ENCODE measurements around the gene CNPY1. TPM values are rescaled to one million over a fixed set of nuclear protein-coding genes. Genes with fewer than 3 reads are reported as not detected.
"Not testable (repeated sequence)": the region's sequence is repeated elsewhere in the genome, so short reads cannot be mapped to it uniquely, and the experiment has no call there.

Gene CNPY1
- not detected for total RNA-seq

DNA sequence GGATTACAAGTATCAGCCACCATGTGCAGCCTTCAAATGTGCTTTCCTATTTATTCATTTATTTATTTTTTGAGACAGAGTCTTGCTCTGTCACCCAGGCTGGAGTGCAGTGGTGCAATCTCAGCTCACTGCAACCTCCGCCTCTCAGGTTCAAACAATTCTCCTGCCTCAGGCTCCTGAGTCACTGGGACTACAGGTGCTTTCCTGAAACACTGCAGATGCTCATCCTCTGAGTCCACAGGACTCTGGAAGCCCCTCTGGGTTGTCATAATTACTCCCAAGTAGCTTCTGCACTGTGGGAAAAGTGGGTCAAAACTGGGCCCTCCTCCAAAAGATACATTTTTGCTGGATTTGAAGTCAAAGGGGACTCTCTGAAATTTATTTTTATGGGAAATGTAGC, at the start of gene CNPY1:
CNPY1 (minus strand) TSS at position 111 of the 400 bp plus-strand sequence. CDS start 630 bp downstream, outside the sequence.
- H3K9me3 Mint-ChIP-seq; ATAC-seq; H3K27ac Mint-ChIP-seq; H3K36me3 Mint-ChIP-seq; DNase-seq (ENCODE audit: low spot score in 2 of 2): not testable (repeated sequence)

DNA sequence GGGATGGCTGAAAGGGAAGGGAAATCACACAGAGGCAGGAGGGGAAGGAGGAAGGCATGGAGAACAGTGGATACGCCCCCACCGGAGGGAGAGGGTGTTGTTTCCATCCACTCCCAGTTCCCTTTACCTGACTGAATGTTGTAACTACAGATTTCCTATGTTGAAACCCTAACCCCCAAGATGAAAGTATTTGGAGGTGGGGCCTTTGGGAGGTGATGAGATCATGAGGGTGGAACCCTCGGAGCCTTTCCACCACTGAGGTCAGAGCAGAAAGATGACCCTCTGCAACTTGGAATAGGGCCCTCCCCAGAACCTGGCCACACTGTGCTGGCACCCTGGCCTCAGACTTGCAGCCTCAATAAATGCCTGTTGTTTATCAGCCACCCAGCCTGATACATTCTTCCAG, 48.6 kb upstream of the CNPY1 start:
- no peaks in the 10 kb centered on the region for H3K36me3 Mint-ChIP-seq
- no peak overlapping the region for H3K27ac Mint-ChIP-seq
- ATAC-seq (no peak), DNase-seq (ENCODE audit: low spot score in 2 of 2) (no peak)
- no peaks in the 10 kb centered on the region for H3K9me3 Mint-ChIP-seq

DNA sequence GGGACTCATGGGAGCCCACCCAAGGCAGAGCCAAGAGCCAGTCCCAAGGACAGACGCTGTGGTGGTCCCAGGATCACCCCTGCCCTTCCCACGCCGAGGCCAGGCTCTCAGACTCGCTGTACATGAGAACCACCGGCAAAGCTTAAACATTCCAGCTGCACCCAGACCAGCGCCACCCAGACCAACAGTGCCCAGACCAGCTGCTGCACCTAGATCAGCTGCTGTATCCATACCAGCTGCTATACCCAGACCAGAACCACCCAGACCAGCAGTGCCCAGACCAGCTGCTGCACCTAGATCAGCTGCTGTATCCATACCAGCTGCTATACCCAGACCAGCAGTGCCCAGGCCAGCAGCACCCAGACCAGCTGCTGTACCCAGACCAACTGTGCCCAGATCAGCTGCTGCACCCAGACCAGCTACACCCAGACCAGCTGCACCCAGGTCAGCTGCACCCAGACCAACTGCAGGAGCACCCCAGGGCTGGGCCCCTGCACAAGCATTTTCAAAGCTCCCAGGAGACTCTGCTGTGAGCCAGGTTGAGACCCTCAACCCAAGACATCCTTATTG, 47.9 kb upstream of the CNPY1 start:
- no peak overlapping the region for H3K27ac Mint-ChIP-seq
- H3K36me3 Mint-ChIP-seq = no peaks in the 10 kb centered on the region
- ATAC-seq (peak in 1 of 2 donors; percentile 7), DNase-seq (ENCODE audit: low spot score in 2 of 2) (no peak)
- no peaks in the 10 kb centered on the region for H3K9me3 Mint-ChIP-seq

DNA sequence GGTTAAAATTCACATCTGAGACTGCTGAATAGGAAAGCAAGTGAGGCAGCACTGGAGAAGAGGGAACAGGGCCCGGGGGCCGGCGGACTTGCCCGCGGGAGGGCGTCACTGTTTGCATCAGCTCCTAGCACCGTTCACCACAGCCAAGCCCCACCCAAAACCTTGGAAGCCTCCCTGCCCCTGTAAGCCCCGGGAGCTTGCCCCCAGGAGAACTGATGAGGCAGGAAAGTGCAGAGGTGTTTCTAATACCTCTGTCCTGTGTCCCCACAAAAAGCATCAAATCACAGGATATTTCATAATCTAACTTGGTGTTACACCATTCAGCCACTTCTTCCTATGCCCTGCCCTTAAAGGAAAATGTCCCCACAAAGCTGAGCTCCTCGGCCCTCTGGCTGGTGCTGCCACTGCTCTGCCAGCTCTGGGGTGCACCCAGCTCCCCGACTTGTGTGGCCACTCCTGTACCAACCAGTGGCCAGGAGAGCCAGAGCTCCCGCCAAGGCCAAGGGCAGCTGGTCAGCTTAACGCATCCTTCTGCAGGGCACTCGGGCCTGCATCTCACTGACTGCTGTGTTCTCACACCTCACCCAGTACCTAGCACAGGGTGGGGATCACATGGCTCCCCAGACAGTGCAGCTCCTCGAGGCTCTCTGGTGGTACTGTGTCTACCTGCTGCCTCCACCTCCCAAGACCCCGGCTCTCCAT, 47.3 kb upstream of the CNPY1 start:
- H3K27ac Mint-ChIP-seq = no peak overlapping the region
- H3K9me3 Mint-ChIP-seq = no peaks in the 10 kb centered on the region
- no peak for DNase-seq (ENCODE audit: low spot score in 2 of 2)
- no peak for ATAC-seq
- H3K36me3 Mint-ChIP-seq = no peaks in the 10 kb centered on the region

DNA sequence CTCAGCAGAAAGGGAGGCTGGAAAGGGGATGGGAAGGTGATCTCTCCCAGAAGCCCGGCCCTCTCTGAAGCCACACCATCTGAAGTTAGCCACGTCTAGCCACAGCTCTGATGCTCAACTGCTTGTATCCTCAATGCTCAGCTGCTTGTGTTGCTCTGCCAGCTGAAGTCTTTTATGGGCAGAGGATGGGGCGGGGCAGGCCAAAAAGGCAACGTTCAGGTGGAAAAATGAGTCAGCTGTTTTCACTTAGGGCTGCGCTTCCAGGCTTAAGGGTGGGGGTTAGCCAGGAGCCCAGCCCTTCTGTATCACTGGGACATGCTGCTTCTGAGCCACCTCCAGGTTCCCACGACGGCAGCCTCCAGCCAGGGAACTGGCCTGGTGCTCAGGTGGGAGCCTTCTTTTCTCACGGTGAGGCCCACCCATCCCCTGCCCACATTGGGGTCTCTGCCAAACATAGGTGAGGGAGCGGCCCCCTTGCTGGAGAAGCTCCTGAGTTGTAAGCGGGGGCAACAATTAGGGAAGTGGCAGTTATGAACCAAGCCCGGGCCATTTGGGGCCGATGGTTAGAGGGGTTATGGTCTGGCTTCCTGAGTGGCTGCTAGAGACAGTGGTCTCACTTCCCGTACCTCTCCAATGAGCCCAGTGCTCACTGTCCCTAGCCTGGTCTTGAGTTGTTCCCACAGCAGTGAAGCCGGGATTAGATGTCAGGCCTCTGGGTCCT, 44.9 kb upstream of the CNPY1 start:
- DNase-seq (ENCODE audit: low spot score in 2 of 2) (no peak), ATAC-seq (peak in 1 of 2 donors; percentile 26)
- Mint-ChIP-seq H3K9me3 (no peaks in the 10 kb centered on the region), H3K27ac (no peak overlapping the region), H3K36me3 (no peaks in the 10 kb centered on the region)

DNA sequence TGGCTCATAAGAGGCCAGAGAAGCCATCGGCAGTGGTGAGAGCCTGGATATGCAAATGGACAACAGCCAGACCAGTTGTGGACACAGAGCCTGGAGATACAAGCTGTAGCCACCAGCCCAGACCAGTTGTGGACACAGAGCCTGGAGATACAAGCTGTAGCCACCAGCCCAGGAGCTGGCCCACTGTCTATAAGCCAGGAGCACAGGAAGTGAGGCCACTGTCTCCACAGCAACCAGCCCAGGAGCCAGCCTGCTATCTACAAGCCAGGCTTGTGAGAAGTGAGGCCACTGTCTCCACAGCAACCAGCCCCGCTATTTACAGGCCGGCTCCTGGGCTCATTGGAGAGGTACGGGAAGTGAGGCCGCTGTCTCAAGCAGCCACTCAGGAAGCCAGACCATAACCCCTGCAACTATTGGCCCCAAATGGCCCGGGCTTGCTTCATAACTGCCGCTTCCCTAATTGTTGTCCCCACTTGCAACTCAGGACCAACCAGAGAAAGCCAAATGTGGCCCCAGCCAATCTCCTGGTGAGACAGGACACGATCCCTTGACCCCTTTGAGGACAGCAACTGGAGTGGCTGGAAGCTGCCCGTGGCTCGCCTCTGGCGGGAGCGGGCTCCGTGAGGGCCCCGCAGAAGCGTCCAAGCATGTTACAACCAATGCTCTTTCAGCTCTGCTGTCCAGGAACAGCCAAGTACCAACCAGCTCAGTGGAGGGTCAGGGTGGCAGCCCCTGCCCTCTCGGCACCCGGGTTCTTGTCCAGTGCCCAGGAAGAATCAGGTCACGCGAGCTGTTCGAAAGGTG, 44.1 kb upstream of the CNPY1 start:
- no peaks in the 10 kb centered on the region for H3K9me3 Mint-ChIP-seq
- peak in 1 of 2 donors; percentile 47 for ATAC-seq
- no peaks in the 10 kb centered on the region for H3K36me3 Mint-ChIP-seq
- no peak for DNase-seq (ENCODE audit: low spot score in 2 of 2)
- no peak overlapping the region for H3K27ac Mint-ChIP-seq

DNA sequence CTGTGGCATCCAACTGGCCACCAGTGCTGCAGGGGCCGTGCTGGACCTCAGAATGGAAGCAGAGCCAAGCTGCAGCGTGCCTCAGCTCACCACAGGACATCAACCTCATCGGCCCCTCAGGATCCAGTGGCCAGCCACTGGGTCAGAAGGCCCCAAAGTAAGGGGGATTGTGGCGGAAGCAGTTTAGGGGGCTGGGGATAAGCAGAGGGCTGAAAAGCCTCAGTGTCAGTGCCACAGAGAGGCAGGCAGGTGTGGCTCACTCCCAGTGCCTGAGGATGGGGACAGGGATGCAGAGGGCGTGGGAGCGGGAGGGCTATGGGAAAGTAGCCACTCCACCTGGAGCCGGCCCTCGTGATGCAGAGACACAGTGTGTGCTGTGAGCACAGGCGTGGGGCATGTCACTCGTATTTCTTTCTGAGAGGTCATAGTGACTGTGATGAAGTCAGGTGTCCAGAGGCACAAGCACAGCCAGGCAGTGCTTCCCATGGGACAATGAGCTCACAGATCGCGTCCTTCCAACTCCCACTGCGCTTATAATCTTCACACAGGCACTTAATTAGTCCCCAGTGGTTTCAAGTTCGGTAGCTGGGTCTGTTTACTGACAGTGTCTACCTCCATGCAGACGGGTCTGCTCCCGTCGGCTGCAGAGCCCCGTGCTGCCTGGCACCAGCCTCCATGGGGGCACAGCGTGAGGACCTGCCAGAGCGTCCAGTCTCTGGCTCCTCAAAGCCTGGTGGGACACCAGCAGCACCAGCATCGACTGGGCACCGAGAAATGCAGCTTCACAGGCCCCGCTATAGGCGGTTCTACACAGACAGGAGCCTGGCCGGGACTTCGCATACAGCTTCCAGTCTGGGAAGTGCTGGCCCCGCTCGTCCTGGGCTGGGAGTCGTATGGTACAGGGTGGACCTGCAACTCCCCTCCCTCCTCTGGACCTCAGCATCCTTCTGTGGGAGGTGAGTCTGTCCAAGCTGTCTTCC, 42.9 kb upstream of the CNPY1 start:
- H3K27ac Mint-ChIP-seq = no peak overlapping the region
- DNase-seq (ENCODE audit: low spot score in 2 of 2) = no peak
- no peak for ATAC-seq
- no peaks in the 10 kb centered on the region for H3K36me3 Mint-ChIP-seq
- no peaks in the 10 kb centered on the region for H3K9me3 Mint-ChIP-seq

DNA sequence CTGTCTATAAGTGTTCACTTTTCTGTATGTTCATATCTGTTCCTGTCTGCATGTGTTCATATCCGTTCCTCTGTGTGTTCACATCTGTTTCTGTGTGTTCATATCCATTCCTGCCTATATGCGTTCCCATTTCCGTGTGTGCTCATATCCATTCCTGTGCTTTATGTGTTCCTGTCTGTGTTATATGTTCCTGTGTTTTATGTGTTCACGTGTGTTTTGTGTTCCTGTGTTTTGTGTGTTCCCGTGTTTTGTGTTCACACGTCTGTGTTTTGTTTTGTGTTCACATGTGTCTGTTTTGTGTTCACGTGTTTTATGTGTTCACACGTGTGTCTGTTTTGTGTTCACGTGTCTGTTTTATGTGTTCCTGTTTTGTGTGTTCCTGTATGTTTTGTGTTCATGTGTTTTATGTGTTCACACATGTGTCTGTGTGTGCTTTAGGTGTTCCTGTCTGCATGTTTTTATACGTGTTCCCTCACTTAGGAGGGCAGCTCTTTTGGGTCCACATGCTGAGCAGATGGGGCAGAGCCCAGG, 42.2 kb upstream of the CNPY1 start:
- DNase-seq (ENCODE audit: low spot score in 2 of 2) (no peak), ATAC-seq (no peak)
- Mint-ChIP-seq H3K27ac (no peak overlapping the region), H3K9me3 (no peaks in the 10 kb centered on the region), H3K36me3 (no peaks in the 10 kb centered on the region)

DNA sequence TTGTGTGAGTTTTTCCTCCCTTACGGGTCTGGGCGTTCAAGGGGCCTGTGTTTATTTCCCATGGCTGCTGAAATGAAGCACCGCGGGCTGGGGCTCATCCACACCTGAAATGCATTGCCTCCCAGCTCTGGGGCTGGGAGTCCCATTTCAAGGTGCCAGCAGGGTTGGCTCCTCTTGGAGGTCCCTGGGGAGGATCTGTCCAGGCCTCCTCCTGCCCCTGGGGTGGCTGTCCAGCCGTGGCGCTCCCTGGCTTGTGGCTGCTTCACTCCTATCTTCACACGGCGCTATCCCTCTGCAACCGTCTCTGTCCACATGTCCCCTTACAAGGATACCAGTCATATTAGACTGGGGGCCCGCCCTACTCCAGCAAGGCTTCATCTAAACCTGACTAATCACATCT, 41.1 kb upstream of the CNPY1 start:
- ATAC-seq = no peak
- peak overlapping the region in 1 of 2 donors; percentile 75 for H3K27ac Mint-ChIP-seq
- H3K9me3 Mint-ChIP-seq = no peaks in the 10 kb centered on the region
- no peaks in the 10 kb centered on the region for H3K36me3 Mint-ChIP-seq
- no peak for DNase-seq (ENCODE audit: low spot score in 2 of 2)

DNA sequence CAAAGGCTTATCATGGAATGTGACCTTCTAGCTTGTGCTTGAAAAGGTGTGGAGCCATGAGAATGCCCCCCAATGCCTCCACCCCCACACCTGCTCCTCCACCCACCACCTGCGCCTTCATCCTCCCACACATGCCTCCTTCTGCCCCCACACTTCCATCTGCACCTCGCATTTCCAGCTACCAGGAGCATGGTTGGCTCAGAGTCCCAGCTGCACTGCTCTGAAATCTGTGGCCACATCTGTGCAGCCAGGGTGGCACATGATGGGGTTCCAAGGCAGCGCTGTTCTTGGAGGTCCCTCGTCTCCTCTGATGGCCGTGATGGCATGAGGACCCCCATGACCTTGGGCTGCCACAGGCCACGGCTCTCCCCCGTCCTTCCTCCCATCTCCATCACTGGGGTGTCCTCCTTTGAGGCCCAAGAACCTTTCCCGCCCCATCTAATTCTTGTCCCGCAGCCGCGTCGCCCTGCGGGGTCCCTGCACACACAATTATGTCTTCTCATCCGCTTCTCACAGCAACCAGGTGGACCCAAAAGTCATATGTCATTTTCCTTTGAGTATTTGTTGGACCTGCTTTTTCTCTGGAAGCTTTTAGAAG, 40.6 kb upstream of the CNPY1 start:
- ATAC-seq (no peak), DNase-seq (ENCODE audit: low spot score in 2 of 2) (no peak)
- Mint-ChIP-seq H3K9me3 (no peaks in the 10 kb centered on the region), H3K27ac (no peak overlapping the region), H3K36me3 (no peaks in the 10 kb centered on the region)

DNA sequence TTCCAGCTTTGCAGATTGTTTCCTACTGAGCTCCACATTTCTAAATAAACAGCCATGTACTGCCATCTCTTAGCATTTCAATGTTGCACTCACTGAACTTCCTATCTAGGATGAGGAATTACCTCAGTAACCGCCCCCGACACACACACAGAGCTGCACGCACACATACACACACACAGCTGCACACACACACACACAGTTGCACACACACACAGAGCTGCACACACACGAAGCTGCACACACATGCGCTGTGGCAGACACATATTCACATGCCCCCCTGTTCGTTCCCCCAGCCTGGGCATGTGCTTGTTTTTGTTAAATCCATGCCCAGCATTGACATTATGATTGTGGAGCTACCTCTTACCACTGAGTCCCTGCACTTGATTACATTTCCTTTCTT, 39.6 kb upstream of the CNPY1 start:
- DNase-seq (ENCODE audit: low spot score in 2 of 2) (no peak), ATAC-seq (no peak)
- Mint-ChIP-seq H3K36me3 (no peaks in the 10 kb centered on the region), H3K27ac (no peak overlapping the region), H3K9me3 (no peaks in the 10 kb centered on the region)

DNA sequence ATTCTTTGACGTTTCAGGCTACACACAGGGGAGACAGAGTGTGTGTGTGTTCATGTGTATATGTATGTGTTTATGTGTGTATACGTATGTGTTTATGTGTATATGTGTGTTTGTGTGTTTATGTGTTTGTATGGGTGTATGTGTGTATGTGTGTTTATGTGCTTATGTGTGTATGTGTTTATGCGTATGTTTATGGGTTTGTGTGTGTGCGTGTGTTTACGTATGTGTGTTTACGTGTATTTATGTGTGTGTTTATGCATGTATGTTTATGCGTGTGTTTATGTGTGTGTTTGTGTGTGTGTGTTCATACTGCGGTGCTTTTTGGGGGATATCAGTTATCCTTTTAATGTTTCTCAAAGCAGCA, 39.2 kb upstream of the CNPY1 start:
- H3K27ac Mint-ChIP-seq = no peak overlapping the region
- DNase-seq (ENCODE audit: low spot score in 2 of 2) = no peak
- no peak for ATAC-seq
- no peaks in the 10 kb centered on the region for H3K36me3 Mint-ChIP-seq
- H3K9me3 Mint-ChIP-seq = no peaks in the 10 kb centered on the region

DNA sequence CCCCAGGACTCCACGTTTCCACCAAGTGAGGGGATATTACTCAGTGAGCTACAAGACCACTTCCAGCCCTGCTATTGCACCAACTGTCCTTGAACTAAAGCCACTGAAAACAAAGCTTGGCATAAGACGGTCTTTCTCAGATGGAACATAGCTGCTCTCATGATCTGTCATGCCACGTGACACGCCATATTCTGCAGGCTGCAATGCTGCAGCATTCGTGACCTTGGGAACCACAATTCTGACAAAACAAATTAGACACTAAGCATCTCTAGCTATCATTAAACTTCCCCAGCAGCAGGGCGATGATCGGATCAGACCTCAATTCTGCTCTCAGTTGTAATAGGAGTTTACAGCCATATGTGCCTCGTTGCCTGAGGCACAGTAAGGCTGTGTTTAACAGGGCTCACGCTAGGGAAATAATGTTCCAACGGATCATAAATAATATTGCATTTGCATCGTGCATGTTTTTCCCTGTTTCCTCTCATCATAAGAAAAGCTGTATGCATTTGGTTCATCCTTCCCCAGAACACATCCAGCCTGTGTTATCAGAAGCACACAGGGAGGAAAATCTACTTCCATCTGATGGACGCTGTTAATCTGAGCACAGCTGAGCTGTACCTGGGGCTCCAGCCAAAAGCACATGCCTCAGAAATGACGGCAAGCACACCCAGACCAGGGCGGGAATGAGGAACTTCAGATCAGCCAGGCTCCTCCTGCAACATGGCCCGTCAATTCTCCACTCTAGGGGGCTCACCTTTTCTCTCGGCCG, 38.6 kb upstream of the CNPY1 start:
- Mint-ChIP-seq H3K27ac (no peak overlapping the region), H3K9me3 (no peaks in the 10 kb centered on the region), H3K36me3 (no peaks in the 10 kb centered on the region)
- no peak for DNase-seq (ENCODE audit: low spot score in 2 of 2)
- no peak for ATAC-seq

DNA sequence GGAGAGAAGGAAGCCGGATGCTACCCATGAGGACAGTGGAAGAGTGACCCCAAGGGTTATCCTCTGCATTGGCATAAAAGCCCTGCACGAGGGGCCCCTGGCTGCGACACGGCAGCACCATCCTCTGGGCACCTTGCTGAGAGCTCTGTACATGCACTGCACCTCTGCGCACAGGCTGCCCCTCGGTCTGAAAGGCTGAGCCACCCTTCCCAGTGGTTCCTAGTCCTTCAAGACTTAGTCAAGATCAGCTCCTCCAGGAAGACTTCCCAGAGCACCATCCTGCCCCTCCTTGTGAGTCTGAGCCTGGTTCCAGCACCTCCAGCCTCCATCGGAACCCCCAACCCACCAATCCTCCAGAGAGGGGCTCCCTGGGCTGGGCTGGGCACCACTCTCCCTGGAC, 37.9 kb upstream of the CNPY1 start:
- ATAC-seq = no peak
- DNase-seq (ENCODE audit: low spot score in 2 of 2) = no peak
- Mint-ChIP-seq H3K9me3 (no peaks in the 10 kb centered on the region), H3K36me3 (no peaks in the 10 kb centered on the region), H3K27ac (no peak overlapping the region)

DNA sequence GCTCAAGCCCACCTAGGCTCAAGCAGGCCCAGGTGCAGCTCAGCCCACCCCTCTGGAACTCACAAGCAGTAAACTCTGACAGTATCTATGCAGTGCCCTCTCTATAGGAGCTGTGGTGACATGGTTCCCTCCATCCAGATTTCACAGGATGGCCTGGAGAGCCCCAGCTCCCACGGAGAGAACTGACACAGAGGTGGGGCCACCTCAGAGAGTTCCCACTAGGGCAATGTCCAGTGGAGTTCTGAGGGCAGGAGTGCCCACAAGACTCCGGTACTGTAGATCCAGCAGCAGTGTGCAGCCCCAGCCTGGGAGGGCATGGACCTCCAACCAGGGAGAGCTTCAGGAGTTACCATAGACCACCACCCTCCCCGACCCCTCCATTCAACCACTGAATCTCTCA, 37.3 kb upstream of the CNPY1 start:
- no peaks in the 10 kb centered on the region for H3K36me3 Mint-ChIP-seq
- no peak overlapping the region for H3K27ac Mint-ChIP-seq
- DNase-seq (ENCODE audit: low spot score in 2 of 2) (no peak), ATAC-seq (no peak)
- H3K9me3 Mint-ChIP-seq = no peaks in the 10 kb centered on the region

All from activated naive CD4-positive, alpha-beta T cell treated with anti-CD3 and anti-CD28 coated beads, Interleukin-2, amount 50 U/mL, for 72 hours (primary cell).